NCI-H146 treated with DMSO at 0.1 percent for 48 hours (cell line): ENCODE results near the gene SLC16A8.
"Not testable (repeated sequence)": the region's sequence is repeated elsewhere in the genome, so short reads cannot be mapped to it uniquely, and the experiment has no call there.

ENCODE experiments used
- DNase-seq: peaks from one replicate; lab custom pipeline; 2025; ENCODE audit not compliant: unreplicated experiment; lab: John Stamatoyannopoulos, UW

SLC16A8 gene, protein sequence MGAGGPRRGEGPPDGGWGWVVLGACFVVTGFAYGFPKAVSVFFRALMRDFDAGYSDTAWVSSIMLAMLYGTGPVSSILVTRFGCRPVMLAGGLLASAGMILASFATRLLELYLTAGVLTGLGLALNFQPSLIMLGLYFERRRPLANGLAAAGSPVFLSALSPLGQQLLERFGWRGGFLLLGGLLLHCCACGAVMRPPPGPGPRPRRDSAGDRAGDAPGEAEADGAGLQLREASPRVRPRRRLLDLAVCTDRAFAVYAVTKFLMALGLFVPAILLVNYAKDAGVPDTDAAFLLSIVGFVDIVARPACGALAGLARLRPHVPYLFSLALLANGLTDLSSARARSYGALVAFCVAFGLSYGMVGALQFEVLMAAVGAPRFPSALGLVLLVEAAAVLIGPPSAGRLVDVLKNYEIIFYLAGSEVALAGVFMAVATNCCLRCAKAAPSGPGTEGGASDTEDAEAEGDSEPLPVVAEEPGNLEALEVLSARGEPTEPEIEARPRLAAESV

DNA sequence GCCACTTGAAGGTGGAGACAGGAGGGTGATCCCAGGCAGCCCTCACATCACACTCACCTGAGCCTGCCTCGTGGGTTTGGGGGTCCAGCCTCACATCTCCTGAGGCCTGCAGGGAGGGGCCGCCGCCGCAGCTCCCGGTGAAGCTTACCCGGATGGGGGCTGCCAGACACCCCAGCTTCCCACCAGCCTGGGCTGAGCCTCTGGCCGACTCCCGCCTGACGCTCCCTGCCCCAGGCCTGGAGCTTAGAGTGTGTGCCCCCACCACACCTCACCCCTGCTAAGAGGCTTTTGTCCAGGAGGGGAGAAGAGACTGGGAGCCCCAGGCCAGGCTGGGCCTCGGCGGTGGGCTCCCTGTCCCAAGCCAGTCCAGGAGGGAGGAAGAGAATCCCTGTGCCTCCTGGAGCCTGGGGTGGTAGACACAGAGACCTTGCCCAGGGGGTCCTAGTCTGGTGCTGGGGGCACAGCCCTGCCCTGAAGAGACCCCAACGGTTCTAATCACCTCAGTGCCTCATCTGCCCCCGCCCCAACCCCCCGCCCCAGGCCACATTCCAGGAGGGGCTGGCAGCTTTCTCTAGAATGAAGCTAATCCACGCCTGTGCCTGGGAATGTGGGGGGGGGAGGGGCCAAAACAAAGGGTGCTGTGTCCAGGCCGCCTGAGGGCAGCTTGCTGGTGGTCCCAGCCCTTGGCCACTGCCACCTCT, at the start of gene SLC16A8:
TSS of gene SLC16A8 (minus strand) at position 254 of the 701 bp plus-strand sequence. CDS start 1,311 bp downstream, outside the sequence.
- DNase-seq: no peak

DNA sequence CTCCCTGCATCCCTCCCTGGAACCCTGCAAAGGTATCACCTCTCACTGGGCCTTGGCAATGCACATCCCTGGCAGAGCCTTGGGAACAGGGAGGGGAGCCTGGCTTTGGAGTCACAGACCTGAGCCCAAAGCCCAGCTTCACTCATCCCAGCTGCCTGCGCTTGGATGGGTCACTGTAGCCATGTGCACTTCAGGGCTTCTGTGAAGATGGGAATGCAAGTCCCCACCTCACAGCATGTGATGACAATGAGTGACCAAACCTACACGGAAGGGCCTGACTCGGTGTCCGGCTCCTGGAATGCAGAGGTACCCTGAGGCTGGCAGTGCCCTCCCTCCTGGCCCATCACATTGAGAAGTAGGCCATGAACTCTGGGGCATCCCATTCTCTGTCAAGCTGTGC, 49.3 kb upstream of the SLC16A8 start:
- no peak for DNase-seq

DNA sequence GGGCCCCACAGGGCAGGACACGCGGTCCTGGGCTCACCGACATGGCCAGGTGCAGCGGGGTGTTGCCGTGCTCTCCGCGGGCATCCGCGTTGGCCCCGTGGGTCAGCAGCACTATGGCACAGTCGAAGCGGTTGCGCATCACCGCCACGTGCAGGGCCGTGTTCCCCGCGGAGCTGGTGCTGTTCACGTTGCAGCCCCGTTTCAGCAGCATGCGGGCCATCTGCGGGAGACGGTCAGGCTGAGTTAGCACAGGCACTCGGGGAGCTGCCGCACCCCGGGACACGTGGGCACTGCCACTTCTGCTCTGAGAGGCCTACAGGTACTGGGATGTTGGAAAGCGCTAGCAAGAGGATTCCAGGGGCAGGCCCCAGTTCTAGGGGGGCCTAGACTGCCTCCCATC, 48.8 kb upstream of the SLC16A8 start:
- no peak for DNase-seq

- no peak for DNase-seq
Measured at GRCh38 chr22:38132136-38132535, 48.2 kb upstream of the SLC16A8 start.

- no peak for DNase-seq
Measured at GRCh38 chr22:38131399-38131798, 47.4 kb upstream of the SLC16A8 start.

- no peak for DNase-seq
Measured at GRCh38 chr22:38129856-38130255, 45.9 kb upstream of the SLC16A8 start.

GRCh38 chr22:38129021-38129420, 45.0 kb upstream of the SLC16A8 start:
- no peak for DNase-seq

- no peak for DNase-seq
Measured at GRCh38 chr22:38127869-38128268, 43.9 kb upstream of the SLC16A8 start.

DNA sequence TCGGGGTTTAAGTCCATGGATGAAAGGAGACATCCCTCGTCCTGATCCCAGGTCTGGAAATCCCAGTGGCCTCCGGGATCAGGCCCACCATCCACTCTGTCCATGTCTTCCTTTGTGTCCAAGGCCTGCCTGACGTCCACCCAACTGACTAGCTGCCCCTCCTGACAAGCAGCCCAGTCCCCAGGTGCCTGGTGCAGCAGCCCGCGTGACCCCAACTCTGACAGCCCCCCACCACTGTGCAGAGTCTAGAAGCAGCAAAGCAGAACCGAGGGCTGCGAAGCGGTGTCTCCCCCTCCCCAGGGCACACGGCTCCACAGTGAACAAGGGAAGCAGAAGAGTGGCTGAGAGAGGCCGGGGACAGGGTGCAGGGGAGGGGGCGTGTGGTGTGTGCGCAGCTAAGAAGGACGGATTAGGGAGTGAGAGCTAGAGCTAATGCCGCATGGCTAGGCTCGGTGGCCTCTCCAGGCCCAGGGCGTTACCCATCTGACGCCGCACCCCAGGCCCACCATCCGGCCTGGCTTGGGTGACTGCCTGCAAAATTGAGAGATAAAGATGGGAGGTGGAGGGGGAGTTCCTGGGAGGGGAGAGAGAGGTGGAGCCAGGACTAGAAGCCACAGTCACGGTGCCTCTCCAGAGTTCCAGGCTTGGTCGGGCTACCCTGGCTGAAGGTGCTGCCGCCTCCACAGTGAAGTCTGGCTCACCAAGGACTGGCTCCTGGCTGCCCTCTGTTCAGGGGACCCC, 43.1 kb upstream of the SLC16A8 start:
- DNase-seq: no peak

DNA sequence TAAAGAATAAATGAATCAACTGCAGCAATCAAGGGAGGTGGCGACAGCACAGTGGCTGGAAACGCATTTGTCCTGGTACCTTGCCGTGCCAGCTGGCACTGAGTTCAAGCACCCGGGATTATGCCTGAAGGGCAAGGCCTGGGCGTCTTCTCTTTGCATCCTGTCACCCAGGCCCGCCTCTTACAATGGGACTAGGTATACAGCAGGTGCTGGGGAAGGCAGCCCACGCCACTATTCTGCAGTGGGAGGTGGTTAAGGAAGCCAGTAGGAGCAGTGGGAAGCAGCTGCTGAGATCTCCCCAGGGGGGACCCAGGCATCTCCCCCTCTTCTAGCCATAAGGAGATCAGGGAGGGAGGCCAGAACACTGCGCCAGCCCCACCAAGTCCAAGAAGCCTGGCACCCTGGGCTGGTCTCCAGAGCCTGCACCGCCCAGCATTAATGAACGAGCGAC, 41.8 kb upstream of the SLC16A8 start:
- no peak for DNase-seq

GRCh38 chr22:38125038-38125610, 41.1 kb upstream of the SLC16A8 start:
- DNase-seq: no peak

DNA sequence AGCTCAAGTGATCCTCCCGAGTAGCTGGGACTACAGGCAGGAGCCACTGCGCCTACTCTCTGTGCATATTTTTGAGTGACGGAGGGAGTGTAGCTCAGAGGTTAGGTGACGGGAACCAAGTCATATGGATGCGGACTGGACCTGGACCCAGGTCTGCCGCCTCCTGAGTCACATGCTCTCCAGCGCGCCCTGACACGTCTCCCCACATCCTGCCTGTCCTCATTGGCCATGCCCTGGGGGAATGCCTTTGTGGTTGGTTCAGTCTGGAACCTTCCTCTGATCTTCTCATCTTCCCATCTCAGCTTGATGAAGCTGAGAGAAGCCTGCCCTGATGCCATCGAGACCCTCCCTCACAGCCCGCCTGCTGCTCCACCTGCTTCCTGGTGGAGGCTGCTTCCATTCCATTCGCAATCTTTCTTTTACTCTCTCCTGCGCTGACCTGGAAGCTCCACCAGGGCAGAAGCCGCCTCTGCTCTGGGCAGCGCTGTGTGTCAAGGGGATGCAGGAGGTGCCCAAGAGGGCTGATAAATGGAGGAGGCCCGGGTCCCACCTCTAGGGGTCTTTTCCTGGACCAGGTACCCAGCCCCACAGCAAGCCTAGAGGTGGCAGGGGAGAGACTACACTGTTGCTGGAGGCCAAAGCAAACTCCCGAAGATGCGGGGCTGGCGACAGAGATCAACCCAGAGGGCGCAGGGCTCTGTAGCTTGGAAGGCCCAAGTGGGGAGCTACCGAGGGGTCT, 40.4 kb upstream of the SLC16A8 start:
- DNase-seq: no peak

GRCh38 chr22:38122616-38123015, 38.6 kb upstream of the SLC16A8 start:
- no peak for DNase-seq

- DNase-seq: no peak
Measured at GRCh38 chr22:38120359-38121110, 36.6 kb upstream of the SLC16A8 start.

DNA sequence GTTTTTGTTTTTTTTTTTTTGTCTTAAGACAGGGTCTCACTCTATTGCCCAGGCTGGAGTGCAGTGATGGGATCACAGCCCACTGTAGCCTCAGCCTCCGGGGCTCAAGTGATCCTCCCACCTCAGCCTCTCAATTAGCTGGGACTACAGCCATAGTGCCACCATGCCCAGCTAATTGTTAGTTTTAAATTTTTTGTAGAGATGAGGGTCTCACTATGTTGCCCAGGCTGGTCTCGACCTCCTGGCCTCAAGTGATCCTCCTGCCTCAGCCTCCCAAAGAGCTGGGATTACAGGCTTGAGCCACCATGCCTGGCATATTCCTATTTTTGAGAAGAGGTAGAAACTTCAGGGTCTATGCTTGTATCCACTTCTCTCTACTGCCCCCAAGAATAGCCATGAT, 34.8 kb upstream of the SLC16A8 start:
- DNase-seq: not testable (repeated sequence)

- DNase-seq: no peak
Measured at GRCh38 chr22:38118182-38118581, 34.2 kb upstream of the SLC16A8 start.

GRCh38 chr22:38117556-38117955, 33.6 kb upstream of the SLC16A8 start:
- DNase-seq: not testable (repeated sequence)

DNA sequence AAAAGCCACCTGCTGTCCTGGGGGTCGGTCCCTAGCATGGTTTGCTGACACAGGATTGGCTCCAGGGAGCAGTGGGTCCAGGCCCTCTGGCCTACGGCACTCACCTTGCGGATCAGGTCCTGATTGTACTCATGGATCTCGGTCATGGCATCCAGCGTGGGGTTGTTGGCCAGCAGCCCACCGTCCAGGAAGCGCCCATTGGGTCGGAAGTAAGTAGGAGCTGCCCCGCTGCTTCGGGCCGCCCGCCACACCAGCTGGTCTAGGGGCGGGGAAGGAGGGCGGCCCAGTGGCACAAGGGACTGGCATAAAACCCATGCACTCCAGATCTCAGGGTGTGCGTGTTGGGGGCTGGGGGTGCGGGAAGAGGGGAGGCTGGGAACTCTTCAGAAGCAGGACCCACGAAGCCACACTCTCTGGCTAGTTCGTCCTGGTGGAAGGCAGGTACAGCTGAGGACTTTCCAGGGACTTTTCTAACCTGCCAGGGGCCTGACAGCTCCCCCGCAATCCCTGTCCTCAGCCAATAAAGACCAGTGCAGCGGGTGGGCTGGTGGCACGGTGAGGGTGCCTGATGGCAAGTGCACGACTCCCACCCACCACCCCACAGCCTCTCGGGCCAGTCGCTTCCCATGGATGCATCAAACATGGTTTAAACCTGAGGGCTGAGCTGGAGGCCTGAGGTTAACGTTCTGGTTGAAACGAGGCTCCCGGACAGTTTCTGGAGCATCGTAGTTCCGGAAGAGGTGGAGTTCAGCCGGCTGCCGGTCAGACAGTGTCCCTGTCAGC, 31.6 kb upstream of the SLC16A8 start:
- no peak for DNase-seq
